ENCODE measurements around the gene DGCR6.
"Not testable (repeated sequence)": the region's sequence is repeated elsewhere in the genome, so short reads cannot be mapped to it uniquely, and the experiment has no call there.

Gene DGCR6

DNA sequence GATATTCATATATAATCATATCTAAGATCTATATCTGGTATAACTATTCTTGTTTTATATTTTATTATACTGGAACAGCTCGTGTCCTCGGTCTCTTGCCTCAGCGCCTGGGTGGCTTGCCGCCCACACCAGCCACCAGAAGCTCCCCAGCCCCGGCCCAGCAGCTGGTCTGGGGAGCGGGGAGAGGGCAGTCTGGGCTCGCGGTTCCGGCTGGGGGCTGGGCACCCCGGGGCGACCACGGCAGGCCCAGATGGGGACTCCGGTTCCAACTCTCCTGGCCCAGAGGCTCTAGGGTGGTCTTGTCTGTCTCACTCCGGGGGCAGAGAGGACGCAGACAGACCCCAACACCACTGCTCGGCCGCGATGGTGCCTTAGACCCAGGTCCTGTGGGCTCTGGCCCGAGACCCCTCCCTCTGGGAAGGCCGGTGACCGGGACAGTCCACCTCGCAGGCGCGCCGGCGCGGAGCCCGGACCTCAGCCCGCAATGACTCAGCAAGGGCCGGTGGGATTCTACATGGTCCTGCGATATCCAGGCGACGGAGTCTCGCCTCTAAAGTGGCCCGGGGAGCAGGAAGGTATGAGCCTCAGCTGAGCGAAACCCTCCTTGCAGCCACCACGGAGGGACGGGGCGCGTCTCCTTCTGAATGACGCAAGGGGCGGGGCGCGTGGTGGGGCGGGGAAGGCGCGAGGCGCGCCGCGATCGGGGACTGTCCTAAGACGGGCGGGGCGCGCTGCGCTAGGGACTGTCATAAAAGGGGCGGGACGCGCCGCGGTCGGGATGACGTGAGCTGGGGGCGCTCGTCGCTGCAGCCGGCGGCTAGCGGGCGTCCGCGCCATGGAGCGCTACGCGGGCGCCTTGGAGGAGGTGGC is at the start of gene DGCR6:
Gene DGCR6, plus strand, starts transcription at position 781 of the 870 bp plus-strand sequence. Its CDS starts 55 bp downstream, at position 836.
- no peaks in the 10 kb centered on the region for H3K27me3 ChIP-seq (ENCODE audit: control insufficient read depth, insufficient read depth, low read length)
- H3K9ac ChIP-seq (ENCODE audit: low read depth, low read length): no peak within 1 kb of the TSS
- H3K4me1 ChIP-seq (ENCODE audit: control insufficient read depth, insufficient read depth, low read length): no peaks in the 10 kb centered on the region
- H3K36me3 ChIP-seq (ENCODE audit: control insufficient read depth, insufficient read depth, low read length): no peaks in the 10 kb centered on the region
- H3K9me3 ChIP-seq (ENCODE audit: control insufficient read depth, insufficient read depth, low read length): no peaks in the 10 kb centered on the region
- H3K4me3 ChIP-seq (ENCODE audit: low read depth, low read length): no peak within 1 kb of the TSS

DNA sequence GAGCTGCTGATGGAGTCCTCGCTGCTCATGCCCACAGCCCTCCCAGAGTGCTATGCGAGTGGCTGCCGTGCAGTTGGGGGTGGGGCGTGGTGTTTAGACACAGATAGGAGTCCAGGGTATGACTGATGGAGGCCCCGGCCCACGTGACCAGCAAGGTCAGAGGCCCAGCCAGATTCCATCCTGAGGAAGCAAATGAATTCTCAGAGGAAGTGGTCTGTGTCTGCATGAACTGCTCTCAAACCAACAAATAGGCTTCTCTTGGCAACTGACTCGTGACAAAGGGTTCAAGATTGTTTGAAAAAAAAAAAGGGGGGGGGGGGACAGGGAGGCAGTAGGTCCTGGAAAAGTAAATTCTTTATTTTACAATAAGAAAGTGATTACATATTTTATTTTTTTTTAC is 46.8 kb upstream of the DGCR6 start:
- H3K4me1 ChIP-seq (ENCODE audit: control insufficient read depth, insufficient read depth, low read length); H3K4me3 ChIP-seq (ENCODE audit: low read depth, low read length); H3K27me3 ChIP-seq (ENCODE audit: control insufficient read depth, insufficient read depth, low read length); H3K9me3 ChIP-seq (ENCODE audit: control insufficient read depth, insufficient read depth, low read length); H3K36me3 ChIP-seq (ENCODE audit: control insufficient read depth, insufficient read depth, low read length); H3K9ac ChIP-seq (ENCODE audit: low read depth, low read length): not testable (repeated sequence)

DNA sequence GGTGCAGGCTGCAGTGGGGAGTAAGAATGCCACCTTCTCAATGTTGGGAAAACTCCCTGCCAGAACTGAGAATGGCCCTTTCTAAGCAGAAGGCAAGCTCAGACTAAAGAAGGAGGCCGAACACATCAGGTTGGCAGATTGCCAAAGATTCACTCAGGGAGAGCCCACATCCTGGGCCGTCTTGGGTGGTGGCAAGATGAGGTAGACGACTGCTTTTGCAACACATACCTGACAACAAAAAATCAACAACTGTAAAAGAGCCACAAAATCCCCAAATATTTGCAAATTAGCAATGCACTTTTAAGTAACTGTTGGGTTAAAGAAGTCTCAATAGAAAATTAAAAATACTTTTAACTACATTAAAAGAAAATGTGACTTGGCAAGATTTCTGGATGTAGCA is 24.9 kb upstream of the DGCR6 start:
- not testable (repeated sequence) for H3K36me3 ChIP-seq (ENCODE audit: control insufficient read depth, insufficient read depth, low read length); H3K9me3 ChIP-seq (ENCODE audit: control insufficient read depth, insufficient read depth, low read length)

DNA sequence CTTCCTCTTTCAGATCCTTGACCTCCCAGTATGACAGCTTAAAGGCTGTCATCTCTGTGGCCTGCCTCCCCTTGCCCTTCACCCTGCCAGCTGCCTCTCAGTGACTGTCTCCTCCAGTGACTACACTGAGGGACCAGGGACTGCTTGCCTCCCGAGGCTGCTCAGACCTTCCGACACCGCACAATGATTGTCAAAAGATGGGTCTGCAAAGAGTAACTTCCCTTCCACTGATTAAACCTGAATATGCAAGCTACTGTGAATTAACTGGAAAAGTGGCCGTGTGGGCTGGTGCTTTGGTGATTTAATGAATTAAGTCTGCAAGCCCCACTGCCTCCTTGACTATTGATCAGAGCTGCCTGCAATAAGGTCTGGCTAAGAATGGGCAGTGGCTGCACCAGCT is 21.7 kb upstream of the DGCR6 start:
- not testable (repeated sequence) for H3K4me3 ChIP-seq (ENCODE audit: low read depth, low read length); H3K27me3 ChIP-seq (ENCODE audit: control insufficient read depth, insufficient read depth, low read length); H3K4me1 ChIP-seq (ENCODE audit: control insufficient read depth, insufficient read depth, low read length); H3K9ac ChIP-seq (ENCODE audit: low read depth, low read length); H3K36me3 ChIP-seq (ENCODE audit: control insufficient read depth, insufficient read depth, low read length); H3K9me3 ChIP-seq (ENCODE audit: control insufficient read depth, insufficient read depth, low read length)

More for the DNA sequence above, 24.9 kb upstream of the DGCR6 start:
- not testable (repeated sequence) for H3K4me1 ChIP-seq (ENCODE audit: control insufficient read depth, insufficient read depth, low read length); H3K9ac ChIP-seq (ENCODE audit: low read depth, low read length); H3K4me3 ChIP-seq (ENCODE audit: low read depth, low read length); H3K27me3 ChIP-seq (ENCODE audit: control insufficient read depth, insufficient read depth, low read length)

DNA sequence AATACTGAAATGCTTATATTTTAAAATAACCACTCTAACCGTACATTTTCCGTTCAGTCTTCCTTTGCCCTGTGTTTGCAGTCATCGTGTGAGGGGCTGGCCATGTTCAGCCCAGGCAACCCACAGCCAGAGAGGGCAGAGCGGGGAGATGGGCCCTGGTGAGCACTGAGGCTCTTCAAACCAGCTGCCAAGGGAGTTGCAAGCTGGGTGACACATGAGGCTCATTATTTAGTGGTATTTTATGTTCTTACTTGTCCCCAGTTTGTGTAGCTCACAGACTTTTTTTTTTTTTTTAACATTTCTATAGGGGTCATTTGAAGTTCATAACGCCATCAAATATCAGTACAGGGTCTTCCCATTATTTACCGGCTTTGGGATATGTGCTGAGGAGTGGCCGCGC is 18.0 kb upstream of the DGCR6 start:
- H3K4me1 ChIP-seq (ENCODE audit: control insufficient read depth, insufficient read depth, low read length): no peaks in the 10 kb centered on the region
- H3K27me3 ChIP-seq (ENCODE audit: control insufficient read depth, insufficient read depth, low read length): no peaks in the 10 kb centered on the region
- H3K9ac ChIP-seq (ENCODE audit: low read depth, low read length): no peak overlapping the region
- H3K4me3 ChIP-seq (ENCODE audit: low read depth, low read length): no peak overlapping the region
- H3K9me3 ChIP-seq (ENCODE audit: control insufficient read depth, insufficient read depth, low read length): no peaks in the 10 kb centered on the region
- no peaks in the 10 kb centered on the region for H3K36me3 ChIP-seq (ENCODE audit: control insufficient read depth, insufficient read depth, low read length)

DNA sequence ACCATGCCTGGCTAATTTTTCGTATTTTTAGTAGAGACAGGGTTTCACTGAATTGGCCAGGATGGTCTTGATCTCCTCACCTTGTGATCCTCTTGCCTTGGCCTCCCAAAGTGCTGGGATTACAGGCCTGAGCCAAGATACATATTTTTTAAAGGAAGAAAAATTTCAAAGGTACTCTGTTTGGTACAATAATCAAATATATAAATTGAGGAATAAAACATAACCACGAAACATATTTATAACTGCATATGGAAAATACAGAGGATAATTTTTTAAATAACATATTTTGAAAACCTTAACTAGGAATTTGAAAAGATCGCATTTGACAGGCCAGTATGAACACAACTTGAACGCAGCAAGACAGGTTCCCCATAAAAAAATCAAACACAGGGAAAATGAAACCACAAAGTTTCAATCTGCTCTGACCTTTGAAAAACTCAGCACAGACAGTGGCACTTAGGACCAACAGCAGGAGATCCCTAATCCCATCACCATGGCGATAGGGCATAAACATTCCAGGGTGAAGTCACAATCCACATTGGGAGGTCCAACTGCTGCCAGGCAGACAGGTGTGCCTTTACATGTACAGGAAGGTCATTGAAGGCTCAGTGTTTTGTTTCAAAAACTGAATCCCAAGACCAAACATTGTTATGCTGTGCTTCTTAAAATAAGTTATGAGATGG is 15.5 kb upstream of the DGCR6 start:
- not testable (repeated sequence) for H3K4me3 ChIP-seq (ENCODE audit: low read depth, low read length); H3K9ac ChIP-seq (ENCODE audit: low read depth, low read length); H3K4me1 ChIP-seq (ENCODE audit: control insufficient read depth, insufficient read depth, low read length); H3K27me3 ChIP-seq (ENCODE audit: control insufficient read depth, insufficient read depth, low read length); H3K36me3 ChIP-seq (ENCODE audit: control insufficient read depth, insufficient read depth, low read length); H3K9me3 ChIP-seq (ENCODE audit: control insufficient read depth, insufficient read depth, low read length)

DNA sequence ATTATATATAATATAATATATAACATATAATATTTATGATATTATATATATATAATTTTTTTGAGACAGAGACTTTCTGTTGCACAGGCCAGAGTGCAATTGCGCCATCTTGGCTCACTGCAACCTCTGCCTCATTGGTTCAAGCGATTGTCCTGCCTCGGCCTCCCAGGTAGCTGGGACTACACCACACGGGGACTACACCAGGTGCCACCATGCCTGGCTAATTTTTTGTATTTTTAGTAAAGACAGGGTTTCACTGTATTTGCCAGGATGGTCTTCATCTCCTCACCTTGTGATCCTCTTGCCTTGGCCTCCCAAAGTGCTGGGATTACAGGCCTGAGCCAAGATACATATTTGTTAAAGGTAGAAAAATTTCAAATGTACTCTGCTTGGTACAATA is 12.3 kb upstream of the DGCR6 start:
- H3K4me1 ChIP-seq (ENCODE audit: control insufficient read depth, insufficient read depth, low read length); H3K4me3 ChIP-seq (ENCODE audit: low read depth, low read length); H3K9me3 ChIP-seq (ENCODE audit: control insufficient read depth, insufficient read depth, low read length); H3K9ac ChIP-seq (ENCODE audit: low read depth, low read length); H3K27me3 ChIP-seq (ENCODE audit: control insufficient read depth, insufficient read depth, low read length); H3K36me3 ChIP-seq (ENCODE audit: control insufficient read depth, insufficient read depth, low read length): not testable (repeated sequence)

DNA sequence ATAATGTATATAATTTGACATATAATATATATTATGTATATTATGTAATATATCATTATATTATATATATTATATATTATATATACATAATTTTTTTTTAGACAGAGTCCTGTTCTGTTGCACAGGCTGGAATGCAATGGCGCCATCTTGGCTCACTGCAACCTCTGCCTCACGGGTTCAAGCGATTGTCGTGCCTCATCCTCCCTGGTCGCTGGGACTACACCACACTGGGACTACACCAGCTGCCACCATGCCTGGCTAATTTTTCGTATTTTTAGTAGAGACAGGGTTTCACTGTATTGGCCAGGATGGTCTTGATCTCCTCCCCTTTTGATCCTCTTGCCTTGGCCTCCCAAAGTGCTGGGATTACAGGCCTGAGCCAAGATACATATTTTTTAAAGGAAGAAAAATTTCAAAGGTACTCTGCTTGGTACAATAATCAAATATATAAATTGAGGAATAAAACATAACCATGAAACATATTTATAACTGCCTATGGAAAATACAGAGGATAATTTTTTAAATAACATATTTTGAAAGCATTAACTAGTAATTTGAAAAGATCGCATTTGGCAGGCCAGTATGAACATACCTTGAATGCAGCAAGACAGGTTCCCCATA is 10.0 kb upstream of the DGCR6 start:
- H3K4me1 ChIP-seq (ENCODE audit: control insufficient read depth, insufficient read depth, low read length); H3K9me3 ChIP-seq (ENCODE audit: control insufficient read depth, insufficient read depth, low read length); H3K27me3 ChIP-seq (ENCODE audit: control insufficient read depth, insufficient read depth, low read length); H3K36me3 ChIP-seq (ENCODE audit: control insufficient read depth, insufficient read depth, low read length); H3K9ac ChIP-seq (ENCODE audit: low read depth, low read length); H3K4me3 ChIP-seq (ENCODE audit: low read depth, low read length): not testable (repeated sequence)

DNA sequence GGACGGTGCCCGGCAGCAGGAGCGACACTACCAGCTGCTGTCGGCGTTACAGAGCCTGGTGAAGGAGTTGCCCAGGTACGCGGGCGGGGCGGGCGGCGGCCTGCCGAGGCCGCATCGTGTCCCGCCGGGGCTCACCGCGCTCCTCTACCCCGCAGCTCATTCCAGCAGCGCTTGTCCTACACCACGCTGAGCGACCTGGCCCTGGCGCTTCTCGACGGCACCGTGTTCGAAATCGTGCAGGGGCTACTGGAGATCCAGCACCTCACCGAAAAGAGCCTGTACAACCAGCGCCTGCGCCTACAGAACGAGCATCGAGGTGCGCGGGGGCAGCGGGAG is 258 bp downstream of the DGCR6 start:
- H3K27me3 ChIP-seq (ENCODE audit: control insufficient read depth, insufficient read depth, low read length); H3K36me3 ChIP-seq (ENCODE audit: control insufficient read depth, insufficient read depth, low read length); H3K4me3 ChIP-seq (ENCODE audit: low read depth, low read length); H3K9ac ChIP-seq (ENCODE audit: low read depth, low read length); H3K9me3 ChIP-seq (ENCODE audit: control insufficient read depth, insufficient read depth, low read length); H3K4me1 ChIP-seq (ENCODE audit: control insufficient read depth, insufficient read depth, low read length): not testable (repeated sequence)

DNA sequence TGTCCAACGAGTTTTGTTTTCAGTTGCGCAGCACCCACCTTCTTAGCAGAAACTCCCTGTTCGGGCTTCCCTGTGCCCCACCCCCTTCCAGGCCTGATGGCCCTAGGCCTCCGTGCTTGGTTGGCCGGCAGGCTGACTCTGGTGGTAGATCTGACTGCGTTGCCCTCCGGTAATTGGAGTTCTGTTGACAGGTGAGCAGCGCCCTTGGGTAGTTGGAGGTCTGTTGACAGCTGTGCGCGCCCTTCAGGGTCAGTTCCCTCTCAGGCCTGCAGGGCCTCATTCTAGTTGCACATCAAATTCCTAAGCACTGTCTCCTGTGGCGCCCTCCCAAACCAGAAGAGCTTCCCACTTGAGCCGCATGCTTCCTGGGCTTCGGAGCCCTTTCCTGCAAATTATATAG is 776 bp downstream of the DGCR6 start:
- no peaks in the 10 kb centered on the region for H3K27me3 ChIP-seq (ENCODE audit: control insufficient read depth, insufficient read depth, low read length)
- H3K4me3 ChIP-seq (ENCODE audit: low read depth, low read length): no peak overlapping the region
- H3K9me3 ChIP-seq (ENCODE audit: control insufficient read depth, insufficient read depth, low read length): no peaks in the 10 kb centered on the region
- H3K36me3 ChIP-seq (ENCODE audit: control insufficient read depth, insufficient read depth, low read length): no peaks in the 10 kb centered on the region
- H3K9ac ChIP-seq (ENCODE audit: low read depth, low read length): no peak overlapping the region
- no peaks in the 10 kb centered on the region for H3K4me1 ChIP-seq (ENCODE audit: control insufficient read depth, insufficient read depth, low read length)

DNA sequence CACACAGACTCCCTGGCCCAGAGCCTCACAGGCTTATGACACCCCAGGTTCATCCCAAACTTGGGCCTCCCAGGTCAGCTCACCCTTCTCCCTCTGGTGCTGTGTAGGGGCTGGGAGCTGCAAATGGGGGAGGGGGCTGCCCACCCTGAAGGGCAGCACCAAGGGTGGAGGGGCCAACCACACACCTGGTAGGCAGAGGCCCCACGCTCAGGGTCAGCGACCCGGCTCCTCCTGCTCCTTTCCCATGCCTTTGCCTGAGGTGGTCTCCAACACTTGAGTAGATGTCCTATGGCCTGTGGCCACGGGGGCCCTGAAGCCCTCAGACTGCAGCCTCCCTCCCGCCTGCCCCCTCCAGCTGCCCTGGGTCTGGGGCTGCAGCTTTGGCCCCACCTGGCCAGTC is 3.4 kb downstream of the DGCR6 start:
- H3K9ac ChIP-seq (ENCODE audit: low read depth, low read length): no peak overlapping the region
- H3K4me1 ChIP-seq (ENCODE audit: control insufficient read depth, insufficient read depth, low read length): no peaks in the 10 kb centered on the region
- no peak overlapping the region for H3K4me3 ChIP-seq (ENCODE audit: low read depth, low read length)
- no peaks in the 10 kb centered on the region for H3K9me3 ChIP-seq (ENCODE audit: control insufficient read depth, insufficient read depth, low read length)
- no peaks in the 10 kb centered on the region for H3K27me3 ChIP-seq (ENCODE audit: control insufficient read depth, insufficient read depth, low read length)
- no peaks in the 10 kb centered on the region for H3K36me3 ChIP-seq (ENCODE audit: control insufficient read depth, insufficient read depth, low read length)

DNA sequence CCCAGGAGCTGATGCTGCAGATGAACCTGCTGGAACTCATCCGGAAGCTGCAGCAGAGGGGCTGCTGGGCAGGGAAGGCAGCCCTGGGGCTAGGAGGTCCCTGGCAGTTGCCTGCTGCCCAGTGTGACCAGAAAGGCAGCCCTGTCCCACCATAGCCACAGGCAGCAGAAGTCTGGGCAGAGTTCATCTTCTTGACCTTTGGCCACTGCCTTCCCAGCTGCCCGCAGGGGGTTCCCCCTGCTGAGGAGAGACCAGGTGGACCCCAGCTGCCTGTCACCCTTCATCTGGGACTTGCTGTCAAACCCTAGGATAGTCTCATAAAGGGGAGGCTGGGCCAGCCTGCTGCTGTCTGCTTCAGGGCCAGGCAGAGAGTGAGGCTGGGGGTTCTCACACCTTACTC is 5.4 kb downstream of the DGCR6 start:
- H3K27me3 ChIP-seq (ENCODE audit: control insufficient read depth, insufficient read depth, low read length); H3K4me1 ChIP-seq (ENCODE audit: control insufficient read depth, insufficient read depth, low read length); H3K4me3 ChIP-seq (ENCODE audit: low read depth, low read length); H3K9ac ChIP-seq (ENCODE audit: low read depth, low read length); H3K36me3 ChIP-seq (ENCODE audit: control insufficient read depth, insufficient read depth, low read length); H3K9me3 ChIP-seq (ENCODE audit: control insufficient read depth, insufficient read depth, low read length): not testable (repeated sequence)
